GM20000 (cell line): ENCODE results near the gene UBALD1.

Experiments
- DNase-seq: peaks from one replicate; pipeline ENCODE4 v3.0.0; 2012; ENCODE audit warnings: low spot score
- CTCF ChIP-seq: IDR thresholded peaks from 2 replicates; pipeline ENCODE4 v1.5.1; 2012; ENCODE audit warnings: mild to moderate bottlenecking, control low read depth; ENCODE audit errors: extremely low read depth, missing control alignments

Gene UBALD1

GRCh38 chr16:4623593-4623992 is 8.9 kb upstream of the UBALD1 start:
- TF ChIP-seq CTCF: no peak
- no peak for DNase-seq

- TF ChIP-seq CTCF: no peak
- no peak for DNase-seq
Measured at GRCh38 chr16:4618645-4619418, 4.1 kb upstream of the UBALD1 start.

- DNase-seq: no peak
- no peak for TF ChIP-seq CTCF
Measured at GRCh38 chr16:4617880-4618279, 3.2 kb upstream of the UBALD1 start.

- peak; percentile 51 for TF ChIP-seq CTCF
- DNase-seq: peak; percentile 98
Measured at GRCh38 chr16:4616047-4616811, 1.5 kb upstream of the UBALD1 start.

- no peak for TF ChIP-seq CTCF
Measured at GRCh38 chr16:4615384-4616046, 827 bp upstream of the UBALD1 start.

GRCh38 chr16:4613636-4614570 is 785 bp downstream of the UBALD1 start:
- peak; percentile 71 for DNase-seq
- no peak for TF ChIP-seq CTCF

More at GRCh38 chr16:4615384-4616046, 827 bp upstream of the UBALD1 start:
- DNase-seq: no peak
